Activated naive CD8-positive, alpha-beta T cell (primary cell): Measurements from ENCODE around the gene LCAT.

Source experiments
- H3K27ac Mint-ChIP-seq: one replicate; pipeline ENCODE4 v1.8.0; 2021; ENCODE audit warnings: mixed read lengths
- H3K27me3 Mint-ChIP-seq: one replicate; pipeline ENCODE4 v1.8.0; 2021; ENCODE audit warnings: mixed read lengths
- H3K36me3 Mint-ChIP-seq: one replicate; pipeline ENCODE4 v1.8.0; 2021; ENCODE audit warnings: mixed read lengths
- H3K4me1 Mint-ChIP-seq: one replicate; pipeline ENCODE4 v1.8.0; 2021; ENCODE audit warnings: low read depth, mixed read lengths
- H3K4me3 Mint-ChIP-seq: one replicate; pipeline ENCODE4 v1.8.0; 2021; ENCODE audit warnings: mild to moderate bottlenecking, mixed read lengths
- H3K9me3 Mint-ChIP-seq: one replicate; pipeline ENCODE4 v1.8.0; 2021; ENCODE audit warnings: low read depth, mixed read lengths

Gene LCAT, protein sequence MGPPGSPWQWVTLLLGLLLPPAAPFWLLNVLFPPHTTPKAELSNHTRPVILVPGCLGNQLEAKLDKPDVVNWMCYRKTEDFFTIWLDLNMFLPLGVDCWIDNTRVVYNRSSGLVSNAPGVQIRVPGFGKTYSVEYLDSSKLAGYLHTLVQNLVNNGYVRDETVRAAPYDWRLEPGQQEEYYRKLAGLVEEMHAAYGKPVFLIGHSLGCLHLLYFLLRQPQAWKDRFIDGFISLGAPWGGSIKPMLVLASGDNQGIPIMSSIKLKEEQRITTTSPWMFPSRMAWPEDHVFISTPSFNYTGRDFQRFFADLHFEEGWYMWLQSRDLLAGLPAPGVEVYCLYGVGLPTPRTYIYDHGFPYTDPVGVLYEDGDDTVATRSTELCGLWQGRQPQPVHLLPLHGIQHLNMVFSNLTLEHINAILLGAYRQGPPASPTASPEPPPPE

DNA sequence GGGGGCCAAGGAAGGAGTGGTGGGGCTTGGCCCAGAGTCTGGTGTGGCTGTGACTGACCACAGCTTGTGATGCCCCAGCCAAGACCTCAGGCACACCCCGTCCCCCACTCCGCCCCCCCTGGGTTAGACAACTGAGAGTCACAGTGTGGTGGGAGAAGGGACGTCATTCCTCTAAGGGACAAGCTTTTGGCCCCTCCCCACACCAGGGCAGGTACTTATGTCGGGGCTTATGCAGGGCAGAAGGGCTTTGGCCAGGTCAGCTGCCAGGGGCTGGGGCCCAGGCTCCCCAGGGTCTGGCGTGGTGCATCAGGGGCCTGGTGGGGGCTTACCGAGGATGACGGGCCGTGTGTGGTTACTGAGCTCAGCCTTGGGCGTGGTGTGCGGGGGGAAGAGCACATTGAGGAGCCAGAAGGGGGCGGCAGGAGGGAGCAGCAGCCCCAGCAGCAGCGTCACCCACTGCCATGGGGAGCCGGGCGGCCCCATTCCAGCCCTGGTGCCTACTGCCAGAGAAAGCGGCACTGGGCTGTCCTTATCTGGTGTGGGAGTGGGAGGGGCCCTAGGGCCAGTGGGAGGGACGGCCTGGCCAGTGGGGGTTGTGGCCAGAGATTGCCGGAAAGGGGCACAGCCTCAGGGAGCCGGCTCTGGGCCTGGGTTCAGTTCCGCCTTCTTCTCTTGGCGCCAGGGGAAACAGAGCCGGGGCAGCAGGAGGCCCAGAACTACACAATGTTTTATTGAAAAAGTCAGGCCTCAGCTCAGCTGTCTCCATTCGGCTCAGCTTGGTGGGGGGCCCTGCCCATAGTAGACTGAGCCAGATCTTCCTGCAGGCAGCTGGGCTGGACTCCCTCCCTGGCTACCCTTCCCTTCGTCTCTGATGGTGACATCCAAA lies at the start of gene LCAT:
LCAT (minus strand) TSS at position 502 of the 886 bp plus-strand sequence; CDS start at position 483, 19 bp downstream.
- Mint-ChIP-seq H3K4me1 (peaks cover 22% of the 10 kb centered on the region), H3K27me3 (no peaks in the 10 kb centered on the region), H3K36me3 (no peaks in the 10 kb centered on the region), H3K9me3 (no peaks in the 10 kb centered on the region), H3K4me3 (no peak within 1 kb of the TSS), H3K27ac (no peak within 1 kb of the TSS)

DNA sequence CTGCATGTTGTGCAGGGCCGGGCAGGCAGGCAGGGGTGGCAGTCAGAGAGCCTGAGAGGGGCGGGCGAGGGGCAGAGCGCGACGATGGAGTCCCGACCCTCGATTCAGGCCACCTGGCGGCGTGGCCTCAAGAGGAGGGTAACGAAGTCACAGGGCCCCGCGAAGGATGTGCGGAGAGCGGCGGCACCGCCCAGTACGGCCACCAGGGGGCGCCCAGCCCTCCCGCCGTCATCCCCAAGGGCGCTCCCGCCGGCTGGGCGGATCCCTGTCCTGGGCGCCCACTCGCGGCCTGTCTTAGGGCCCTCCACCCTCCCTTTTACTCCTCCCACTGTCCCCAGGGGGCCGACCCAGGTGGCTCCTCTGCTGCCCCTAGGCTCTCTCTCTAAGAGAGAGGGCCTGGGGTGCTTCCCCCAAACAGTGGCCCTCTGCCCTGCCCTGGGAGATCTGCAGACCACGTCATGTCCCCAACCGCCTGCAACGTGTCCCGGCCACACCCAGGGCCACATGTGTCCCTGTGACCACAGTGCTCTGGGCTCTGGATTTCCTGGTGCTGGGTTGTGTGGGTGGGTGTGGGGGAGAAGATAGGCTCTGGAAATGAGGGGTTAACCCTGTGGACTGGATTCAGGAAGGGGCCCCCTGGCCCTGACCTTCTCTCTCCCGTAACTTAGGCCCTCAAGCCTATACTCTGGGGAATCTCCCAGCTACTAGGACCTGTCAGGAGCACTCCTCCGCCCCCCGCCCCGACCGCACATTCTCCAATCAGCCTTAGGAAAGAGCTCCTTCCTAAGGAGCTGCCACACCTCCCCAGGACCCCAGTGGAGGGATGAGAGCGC lies 49.5 kb upstream of the LCAT start:
- Mint-ChIP-seq H3K36me3 (no peaks in the 10 kb centered on the region), H3K4me3 (peak overlapping the region; percentile 79), H3K27me3 (no peaks in the 10 kb centered on the region), H3K27ac (peak overlapping the region; percentile 97), H3K9me3 (no peaks in the 10 kb centered on the region), H3K4me1 (peaks cover 34% of the 10 kb centered on the region)

DNA sequence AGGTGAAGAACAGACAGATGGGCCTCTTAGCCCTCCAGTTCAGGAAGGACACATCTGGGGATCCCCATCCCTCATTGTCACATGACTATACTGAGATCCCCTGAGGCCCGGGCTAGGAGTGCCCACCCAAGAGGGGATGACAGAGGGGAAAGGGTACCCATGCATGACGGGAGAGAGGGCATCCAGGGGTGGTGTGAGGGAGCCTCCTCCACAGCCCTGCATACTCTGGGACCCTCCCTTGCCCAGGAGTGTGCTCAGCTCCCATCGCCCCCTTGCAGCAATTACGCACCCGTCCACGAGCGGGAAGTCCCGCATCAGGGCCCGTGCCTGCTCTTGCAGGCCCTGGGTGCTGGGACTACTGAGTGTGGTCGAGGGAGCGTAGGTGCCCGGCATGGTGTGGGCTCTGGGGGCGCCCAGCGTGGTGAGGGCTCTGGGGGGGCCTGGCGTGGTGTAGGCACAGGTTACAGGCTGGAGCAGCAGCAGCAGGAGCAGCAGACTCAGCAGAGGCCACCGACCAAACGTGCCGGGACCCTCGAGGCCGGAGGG lies 48.8 kb upstream of the LCAT start:
- no peaks in the 10 kb centered on the region for H3K36me3 Mint-ChIP-seq
- peaks cover 32% of the 10 kb centered on the region for H3K4me1 Mint-ChIP-seq
- H3K27me3 Mint-ChIP-seq = no peaks in the 10 kb centered on the region
- peak overlapping the region; percentile 46 for H3K27ac Mint-ChIP-seq
- H3K9me3 Mint-ChIP-seq = no peaks in the 10 kb centered on the region
- no peak overlapping the region for H3K4me3 Mint-ChIP-seq

DNA sequence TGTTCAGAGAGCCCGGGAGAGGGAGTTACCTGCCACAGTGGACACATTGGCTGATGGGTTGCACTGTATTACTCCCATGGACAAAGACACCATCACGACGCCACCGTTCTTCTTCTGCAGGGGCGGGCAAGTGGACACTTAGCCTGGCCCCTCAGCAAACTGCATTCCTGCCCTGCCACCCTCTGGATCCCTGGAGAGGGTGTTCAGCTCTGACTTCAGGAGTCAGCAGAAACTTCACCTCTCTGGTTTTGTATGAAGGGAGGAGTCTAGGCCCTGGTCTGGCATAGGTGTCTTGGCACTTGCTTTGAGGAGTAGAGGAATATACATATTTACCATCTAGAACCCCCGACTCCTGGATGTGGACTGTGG lies 46.1 kb upstream of the LCAT start:
- Mint-ChIP-seq H3K4me1 (peaks cover 17% of the 10 kb centered on the region), H3K27me3 (no peaks in the 10 kb centered on the region), H3K9me3 (no peaks in the 10 kb centered on the region), H3K27ac (peak overlapping the region; percentile 66), H3K36me3 (no peaks in the 10 kb centered on the region), H3K4me3 (no peak overlapping the region)

DNA sequence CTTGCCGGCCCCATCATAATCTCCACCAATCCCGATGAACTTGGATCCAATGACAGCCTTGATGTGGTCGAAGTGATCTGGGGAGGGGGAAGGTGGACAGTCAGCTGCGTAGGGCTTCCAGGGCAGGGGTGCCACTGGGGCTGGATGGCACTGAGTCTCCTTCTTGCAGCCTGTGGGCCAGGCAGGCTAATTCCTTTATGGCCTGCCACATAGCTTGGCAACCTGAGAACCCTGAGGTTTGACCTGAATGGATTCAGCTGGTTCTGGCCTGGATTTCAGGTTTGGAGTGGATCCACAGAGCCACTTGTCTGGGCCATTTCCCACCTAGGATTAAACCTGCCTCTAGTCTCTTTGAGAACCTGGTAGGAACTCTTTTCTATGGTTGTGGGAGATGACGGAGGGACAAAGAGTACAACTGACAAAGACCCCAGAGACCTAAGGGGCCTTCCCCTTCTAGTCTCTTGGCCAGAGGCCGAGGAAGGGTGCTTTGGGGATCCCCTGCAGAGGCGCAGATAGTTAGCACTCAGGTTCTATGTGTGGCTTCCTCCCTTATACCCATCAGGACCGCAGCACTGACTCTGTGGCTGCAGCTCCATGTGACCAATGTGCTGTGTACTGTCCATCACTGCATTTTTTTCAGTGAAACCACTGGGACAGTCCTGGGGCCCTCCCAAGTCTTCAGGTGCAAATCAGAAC lies 45.5 kb upstream of the LCAT start:
- Mint-ChIP-seq H3K36me3 (no peaks in the 10 kb centered on the region), H3K9me3 (no peaks in the 10 kb centered on the region), H3K4me3 (no peak overlapping the region), H3K27me3 (no peaks in the 10 kb centered on the region), H3K4me1 (peaks cover 18% of the 10 kb centered on the region), H3K27ac (no peak overlapping the region)

DNA sequence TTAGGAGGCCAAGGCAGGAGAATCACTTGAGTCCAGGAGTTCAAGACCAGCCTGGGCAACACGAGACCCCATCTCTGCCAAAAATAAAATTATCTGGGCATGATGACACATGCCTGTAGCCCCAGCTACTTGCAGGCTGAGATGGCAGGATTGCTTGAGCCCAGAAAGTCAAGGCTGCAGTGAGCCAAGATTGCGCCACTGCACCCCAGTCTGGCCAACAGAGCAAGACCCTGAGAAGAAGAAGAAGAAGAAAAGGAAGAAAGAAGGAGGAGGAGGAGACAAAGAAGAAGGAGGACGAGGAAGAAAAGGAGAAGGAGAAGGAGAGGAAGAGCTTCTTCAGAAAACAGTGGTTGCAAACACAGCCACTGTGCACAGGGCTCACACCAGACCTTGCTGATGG lies 44.8 kb upstream of the LCAT start:
- no peaks in the 10 kb centered on the region for H3K36me3 Mint-ChIP-seq
- no peaks in the 10 kb centered on the region for H3K9me3 Mint-ChIP-seq
- no peaks in the 10 kb centered on the region for H3K27me3 Mint-ChIP-seq
- no peak overlapping the region for H3K4me3 Mint-ChIP-seq
- peak overlapping the region; percentile 85 for H3K27ac Mint-ChIP-seq
- H3K4me1 Mint-ChIP-seq = peaks cover 20% of the 10 kb centered on the region

DNA sequence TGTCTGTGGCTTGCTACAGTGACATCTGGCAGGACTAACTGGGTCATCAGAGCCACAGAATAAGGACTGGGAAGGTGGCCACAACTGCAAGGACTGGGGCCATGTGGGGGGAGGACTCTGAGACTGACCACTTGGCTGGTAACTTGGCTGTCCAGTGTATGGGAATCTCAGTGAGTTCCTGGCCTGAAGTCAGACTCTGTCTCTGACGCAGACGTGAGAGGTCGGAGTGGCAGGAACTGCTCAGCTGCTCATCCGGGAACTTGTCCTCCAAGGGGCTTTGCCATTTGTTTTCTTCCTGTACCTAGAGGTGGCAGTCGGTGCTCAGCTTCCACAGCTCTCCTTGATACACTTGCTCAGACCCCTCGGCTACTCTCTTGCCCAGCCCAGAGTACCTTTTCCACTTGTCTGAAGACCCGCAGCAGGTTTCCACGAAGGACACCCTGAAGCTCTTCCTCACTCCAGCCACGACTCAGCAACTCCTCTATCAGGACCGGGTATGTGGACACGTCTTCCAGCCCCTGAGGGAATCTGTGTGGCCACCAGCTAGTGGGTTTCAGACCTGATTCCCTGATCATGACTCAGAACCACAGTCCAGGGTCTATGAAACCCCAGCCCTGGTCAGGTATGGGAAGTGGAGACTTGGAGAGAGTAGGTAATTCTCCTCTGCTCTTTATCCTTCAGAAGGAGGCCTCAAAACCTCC lies 43.7 kb upstream of the LCAT start:
- peak overlapping the region; percentile 35 for H3K27ac Mint-ChIP-seq
- H3K36me3 Mint-ChIP-seq = no peaks in the 10 kb centered on the region
- H3K4me1 Mint-ChIP-seq = peaks cover 25% of the 10 kb centered on the region
- no peaks in the 10 kb centered on the region for H3K27me3 Mint-ChIP-seq
- no peaks in the 10 kb centered on the region for H3K9me3 Mint-ChIP-seq
- no peak overlapping the region for H3K4me3 Mint-ChIP-seq

DNA sequence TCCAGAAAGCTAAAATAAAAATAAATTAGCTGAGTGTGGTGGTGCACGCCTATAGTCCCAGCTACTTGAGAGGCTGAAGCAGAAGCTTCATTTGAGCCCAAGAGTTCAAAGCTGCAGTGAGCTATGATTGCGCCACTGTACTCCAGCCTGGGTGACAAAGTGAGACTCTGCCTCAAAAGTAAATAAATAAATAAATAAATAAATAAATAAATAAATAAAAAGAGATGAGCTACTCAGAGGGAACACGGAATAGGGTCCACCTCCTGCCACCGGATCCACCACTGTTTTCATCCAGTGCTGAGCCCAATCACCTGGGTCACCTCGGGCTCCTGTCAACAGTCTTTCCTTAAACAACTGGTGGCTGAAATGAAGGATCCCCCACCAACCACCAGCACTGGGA lies 43.0 kb upstream of the LCAT start:
- Mint-ChIP-seq H3K27me3 (no peaks in the 10 kb centered on the region), H3K9me3 (no peaks in the 10 kb centered on the region), H3K4me1 (peaks cover 21% of the 10 kb centered on the region), H3K4me3 (no peak overlapping the region), H3K36me3 (no peaks in the 10 kb centered on the region), H3K27ac (no peak overlapping the region)

DNA sequence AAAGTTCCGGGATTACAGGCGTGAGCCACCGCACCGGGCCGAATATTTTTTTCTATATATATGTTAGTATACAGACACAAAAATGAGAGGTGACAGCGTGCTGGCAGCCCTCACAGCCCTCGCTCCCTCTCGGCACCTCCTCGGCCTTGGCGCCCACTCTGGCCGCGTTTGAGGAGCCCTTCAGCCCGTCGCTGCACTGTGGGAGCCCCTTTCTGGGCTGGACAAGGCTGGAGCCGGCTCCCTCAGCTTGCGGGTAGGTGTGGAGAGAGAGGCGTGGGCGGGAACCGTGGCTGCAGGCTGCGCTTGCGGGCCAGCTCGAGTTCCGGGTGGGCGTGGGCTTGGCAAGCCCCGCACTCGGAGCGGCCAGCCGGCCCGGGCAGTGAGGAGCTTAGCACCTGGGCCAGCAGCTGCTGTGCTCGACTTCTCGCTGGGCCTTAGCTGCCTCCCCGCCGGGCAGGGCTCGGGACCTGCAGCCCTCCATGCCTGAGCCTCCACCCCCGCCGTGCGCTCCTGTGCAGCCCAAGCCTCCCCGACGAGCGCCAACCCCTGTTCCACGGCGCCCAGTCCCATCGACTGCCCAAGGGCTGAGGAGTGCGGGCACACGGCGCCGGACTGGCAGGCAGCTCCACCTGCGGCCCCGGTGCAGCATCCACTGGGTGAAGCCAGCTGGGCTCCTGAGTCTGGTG lies 38.2 kb upstream of the LCAT start:
- Mint-ChIP-seq H3K27ac (no peak overlapping the region), H3K4me1 (peaks cover 21% of the 10 kb centered on the region), H3K27me3 (no peaks in the 10 kb centered on the region), H3K9me3 (no peaks in the 10 kb centered on the region), H3K4me3 (no peak overlapping the region), H3K36me3 (no peaks in the 10 kb centered on the region)

DNA sequence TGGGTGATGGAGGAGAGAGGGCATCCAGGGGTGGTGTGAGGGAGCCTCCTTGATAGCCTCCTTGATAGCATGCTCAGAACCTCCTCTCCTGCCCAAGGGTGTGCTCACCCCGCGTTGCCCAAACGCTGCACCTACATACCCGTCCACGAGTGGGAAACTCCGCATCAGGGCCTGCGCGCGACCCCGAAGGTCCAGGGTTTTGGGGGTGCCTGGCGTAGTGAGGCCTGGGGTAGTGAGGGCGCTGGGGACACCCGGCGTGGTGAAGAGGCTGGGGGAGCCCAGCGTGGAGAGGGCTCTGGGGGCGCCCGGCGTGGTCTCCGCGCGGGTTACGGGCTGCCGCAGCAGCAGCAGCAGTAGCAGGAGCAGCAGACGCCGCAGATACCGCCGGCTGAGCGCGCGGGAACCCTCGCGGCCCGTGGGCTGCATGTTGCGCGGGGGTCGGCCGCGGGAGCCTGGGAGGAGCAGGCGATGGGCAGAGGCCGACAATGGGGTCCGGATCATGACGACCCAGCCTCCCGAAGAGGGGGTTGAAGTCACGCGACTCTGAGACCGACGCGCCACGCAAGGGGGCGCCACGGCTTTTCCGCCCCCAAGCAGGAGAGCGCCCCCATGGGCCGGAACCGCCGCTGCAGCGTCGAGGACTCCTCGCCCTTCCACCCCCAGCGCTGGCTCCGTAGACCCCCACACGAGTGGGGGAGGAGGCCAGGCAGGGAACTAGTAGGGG lies 36.2 kb upstream of the LCAT start, which contains the start of gene DPEP3:
DPEP3 (minus strand) TSS at position 545 of the 724 bp plus-strand sequence; CDS start at position 426, 119 bp downstream.
- H3K9me3 Mint-ChIP-seq = no peaks in the 10 kb centered on the region
- H3K27ac Mint-ChIP-seq = no peak within 1 kb of the TSS
- H3K4me1 Mint-ChIP-seq = peaks cover 21% of the 10 kb centered on the region
- no peaks in the 10 kb centered on the region for H3K27me3 Mint-ChIP-seq
- H3K4me3 Mint-ChIP-seq = no peak within 1 kb of the TSS
- H3K36me3 Mint-ChIP-seq = no peaks in the 10 kb centered on the region

DNA sequence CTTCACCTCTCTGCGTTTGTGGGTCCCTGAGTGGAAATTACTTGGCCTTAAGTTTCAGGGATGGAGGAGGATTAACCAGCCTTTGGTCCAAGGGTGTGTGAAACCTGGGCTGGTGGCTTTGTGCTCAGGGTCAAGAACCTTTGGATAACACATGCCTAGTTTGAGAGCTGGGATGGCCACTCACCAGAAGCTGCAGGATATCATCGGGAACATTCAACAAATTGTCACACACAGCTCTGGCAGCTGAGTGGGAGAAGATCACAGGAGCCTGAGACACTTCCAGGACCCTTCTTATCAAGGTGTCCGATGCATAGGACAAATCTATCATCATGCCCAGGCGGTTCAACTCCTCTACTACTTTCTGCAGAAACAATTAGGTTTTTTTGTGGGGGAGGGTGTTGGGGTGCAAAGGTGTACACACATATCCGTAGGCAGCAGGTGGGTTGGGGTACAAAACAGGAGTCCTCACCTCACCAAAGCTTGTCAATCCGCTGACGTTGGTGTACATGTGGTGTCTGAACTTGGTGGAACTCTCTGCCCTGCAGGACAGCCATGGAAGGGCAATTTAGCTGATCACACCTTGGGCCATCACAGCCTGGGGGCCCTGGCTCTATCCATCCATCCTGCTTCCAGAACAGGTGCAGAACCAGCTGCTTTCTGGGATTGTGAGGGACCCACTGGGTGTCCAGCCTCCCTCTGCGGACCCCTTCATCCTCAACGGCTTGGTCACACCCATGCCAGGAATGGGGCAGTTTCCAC lies 33.7 kb upstream of the LCAT start:
- Mint-ChIP-seq H3K27ac (no peak overlapping the region), H3K36me3 (no peaks in the 10 kb centered on the region), H3K9me3 (no peaks in the 10 kb centered on the region), H3K4me3 (no peak overlapping the region), H3K27me3 (no peaks in the 10 kb centered on the region), H3K4me1 (no peaks in the 10 kb centered on the region)

DNA sequence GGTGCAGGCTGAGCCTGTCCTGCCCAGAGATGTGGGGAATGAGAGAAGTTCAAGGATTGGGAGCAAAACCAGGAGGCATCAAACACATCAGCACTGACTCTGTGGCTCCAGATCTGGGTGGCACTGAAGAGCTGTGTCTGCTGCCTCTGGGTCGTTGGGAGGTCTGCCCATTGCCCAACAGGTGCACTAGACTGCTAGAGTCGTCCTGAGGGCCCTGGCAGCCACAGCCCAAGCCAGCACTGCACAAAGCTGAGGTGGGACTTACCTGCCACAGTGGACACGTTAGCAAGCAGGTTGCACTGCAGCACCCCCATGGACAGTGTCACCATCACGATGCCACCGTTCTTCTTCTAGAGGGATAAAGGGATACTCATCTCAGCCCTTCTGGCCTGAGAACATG lies 33.1 kb upstream of the LCAT start:
- H3K4me3 Mint-ChIP-seq = no peak overlapping the region
- no peaks in the 10 kb centered on the region for H3K36me3 Mint-ChIP-seq
- no peak overlapping the region for H3K27ac Mint-ChIP-seq
- no peaks in the 10 kb centered on the region for H3K9me3 Mint-ChIP-seq
- H3K27me3 Mint-ChIP-seq = no peaks in the 10 kb centered on the region
- H3K4me1 Mint-ChIP-seq = no peaks in the 10 kb centered on the region
